NCI-H1694 (cell line): ENCODE measurements around the gene PTPRE.

Experiments used
- DNase-seq: peaks from one replicate; lab custom pipeline; 2025; lab: John Stamatoyannopoulos, UW

Gene PTPRE

GRCh38 chr10:127952918-127953317 lies 46.0 kb downstream of the PTPRE start:
- DNase-seq, result no peak

GRCh38 chr10:127953876-127954275 lies 47.0 kb downstream of the PTPRE start:
- DNase-seq, result no peak

DNA sequence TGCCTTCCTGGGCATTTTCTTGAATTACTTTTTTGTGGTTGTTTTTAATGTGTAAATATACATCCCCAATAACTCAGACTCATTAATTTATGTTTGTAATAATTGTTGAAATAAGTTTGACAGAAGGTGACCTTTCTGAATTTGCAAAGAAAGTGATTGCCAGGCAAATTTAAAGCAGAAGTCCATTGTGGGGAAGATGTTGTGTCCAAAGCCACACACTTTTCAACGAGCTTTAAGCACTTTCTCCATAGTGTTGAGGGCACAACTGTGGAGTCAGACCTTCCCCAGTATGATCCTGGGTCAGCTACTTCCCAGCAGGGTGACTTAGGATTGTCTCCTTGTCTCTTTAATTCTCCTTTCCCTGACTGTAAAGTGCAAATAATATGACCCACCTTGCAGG lies 52.5 kb downstream of the PTPRE start:
- no peak for DNase-seq

GRCh38 chr10:127961071-127961470 lies 54.2 kb downstream of the PTPRE start:
- DNase-seq, result no peak

GRCh38 chr10:127962205-127962604 lies 55.3 kb downstream of the PTPRE start:
- no peak for DNase-seq

- DNase-seq, result no peak
These were observed 56.2 kb downstream of the PTPRE start for GRCh38 chr10:127963136-127963535.

- no peak for DNase-seq
These were observed 57.7 kb downstream of the PTPRE start for GRCh38 chr10:127964621-127965020.

- DNase-seq, result no peak
These were observed 60.0 kb downstream of the PTPRE start for GRCh38 chr10:127966875-127967274.

- DNase-seq, result no peak
These were observed 61.1 kb downstream of the PTPRE start for GRCh38 chr10:127968027-127968441.

DNA sequence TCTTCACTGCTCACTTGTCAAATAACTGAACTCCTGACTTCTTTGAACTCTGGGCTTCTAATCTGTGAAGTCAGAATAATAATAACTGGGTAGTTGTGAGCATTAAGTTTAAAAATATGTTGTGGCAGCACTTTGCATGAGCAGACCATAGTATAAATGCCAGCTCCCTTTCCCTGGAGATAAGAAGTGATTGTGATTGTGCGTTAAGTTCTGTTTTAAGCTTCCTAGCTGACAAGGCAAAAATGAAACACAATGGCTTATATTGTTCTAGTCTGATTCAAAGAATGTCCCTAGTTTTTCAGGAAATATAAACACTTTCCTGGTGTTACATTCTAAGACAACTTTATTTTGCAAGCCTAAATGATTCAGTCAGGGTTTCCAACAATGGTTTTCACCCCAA lies 61.8 kb downstream of the PTPRE start:
- DNase-seq, result no peak

GRCh38 chr10:127971101-127971946 lies 64.4 kb downstream of the PTPRE start:
- no peak for DNase-seq

DNA sequence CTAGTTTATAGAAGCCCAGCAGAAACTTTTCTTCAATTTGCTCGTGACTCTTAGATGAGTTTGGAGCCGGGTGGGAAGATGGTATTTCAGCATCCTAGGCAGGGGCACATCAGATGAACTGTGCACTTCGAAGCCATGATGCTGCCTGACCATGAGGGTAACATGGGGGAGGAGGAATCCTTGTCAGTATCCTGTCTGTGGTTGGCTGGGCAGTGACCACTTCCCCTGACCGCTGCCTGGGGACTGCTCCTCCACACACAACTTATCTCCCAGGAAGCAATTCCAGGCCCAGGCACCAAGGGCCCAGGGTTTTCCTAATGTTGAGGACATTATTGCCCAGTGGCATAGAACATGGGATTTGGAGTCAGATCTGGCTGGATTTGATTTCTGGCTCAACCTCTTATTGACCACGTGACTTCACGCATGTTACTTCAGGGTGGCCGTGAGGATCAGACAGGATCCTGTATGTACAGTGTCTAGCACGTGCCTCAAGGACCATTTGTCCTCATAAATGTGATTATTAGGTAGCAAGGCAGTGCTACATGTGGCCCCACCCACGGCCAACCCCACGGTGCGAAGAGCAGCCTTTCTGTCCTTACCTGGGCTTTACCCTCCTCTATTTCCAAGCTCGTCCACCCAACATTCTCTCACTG lies 65.2 kb downstream of the PTPRE start:
- DNase-seq, result no peak

GRCh38 chr10:127972751-127973357 lies 66.0 kb downstream of the PTPRE start:
- DNase-seq, result no peak

DNA sequence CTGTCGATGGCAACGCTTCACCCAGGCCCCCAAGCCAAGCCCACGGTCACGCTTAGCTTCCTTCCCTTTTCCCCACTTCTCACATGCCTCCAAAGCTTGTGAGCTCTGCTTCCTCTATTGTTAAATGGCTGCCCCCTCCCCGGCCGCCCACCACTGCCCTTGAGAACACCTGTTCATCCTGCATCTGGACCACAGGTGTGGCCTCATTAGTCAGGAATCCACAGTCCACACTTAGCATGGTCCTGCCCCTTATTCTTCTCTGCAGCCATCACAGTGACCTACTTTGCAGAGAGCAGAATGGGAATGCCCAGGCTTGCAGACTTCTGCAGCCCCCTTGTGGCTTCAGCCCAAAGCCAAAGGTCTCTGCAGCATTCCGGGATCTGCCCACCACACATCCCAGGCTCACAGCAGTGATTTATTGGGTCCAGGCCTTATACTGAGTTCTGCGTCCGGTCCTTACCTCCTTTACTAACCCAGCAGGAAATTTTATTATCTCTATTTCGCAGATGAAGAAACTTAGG lies 66.9 kb downstream of the PTPRE start:
- no peak for DNase-seq

DNA sequence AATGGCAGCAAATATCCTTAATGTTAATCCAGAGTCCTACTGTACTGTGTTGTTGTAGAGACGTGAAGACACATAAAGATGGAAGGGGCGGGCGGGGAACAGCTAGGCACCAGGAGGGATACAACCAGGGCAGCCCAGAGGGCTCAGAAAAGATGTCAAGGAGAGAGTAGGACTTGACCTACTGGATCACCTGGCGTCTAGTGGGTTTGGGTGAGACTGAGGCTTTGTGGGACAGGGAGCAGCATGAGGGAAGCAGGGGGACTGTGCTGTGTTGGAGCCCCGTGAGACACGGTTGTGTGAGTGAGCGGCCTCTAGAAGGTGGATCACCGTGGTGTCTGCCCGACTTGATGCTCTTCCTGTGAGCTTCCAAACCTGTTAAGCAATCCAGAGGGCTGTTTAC lies 68.0 kb downstream of the PTPRE start:
- DNase-seq, result no peak

GRCh38 chr10:127976286-127976685 lies 69.4 kb downstream of the PTPRE start:
- no peak for DNase-seq

GRCh38 chr10:127976701-127977356 lies 69.9 kb downstream of the PTPRE start:
- DNase-seq, result no peak

DNA sequence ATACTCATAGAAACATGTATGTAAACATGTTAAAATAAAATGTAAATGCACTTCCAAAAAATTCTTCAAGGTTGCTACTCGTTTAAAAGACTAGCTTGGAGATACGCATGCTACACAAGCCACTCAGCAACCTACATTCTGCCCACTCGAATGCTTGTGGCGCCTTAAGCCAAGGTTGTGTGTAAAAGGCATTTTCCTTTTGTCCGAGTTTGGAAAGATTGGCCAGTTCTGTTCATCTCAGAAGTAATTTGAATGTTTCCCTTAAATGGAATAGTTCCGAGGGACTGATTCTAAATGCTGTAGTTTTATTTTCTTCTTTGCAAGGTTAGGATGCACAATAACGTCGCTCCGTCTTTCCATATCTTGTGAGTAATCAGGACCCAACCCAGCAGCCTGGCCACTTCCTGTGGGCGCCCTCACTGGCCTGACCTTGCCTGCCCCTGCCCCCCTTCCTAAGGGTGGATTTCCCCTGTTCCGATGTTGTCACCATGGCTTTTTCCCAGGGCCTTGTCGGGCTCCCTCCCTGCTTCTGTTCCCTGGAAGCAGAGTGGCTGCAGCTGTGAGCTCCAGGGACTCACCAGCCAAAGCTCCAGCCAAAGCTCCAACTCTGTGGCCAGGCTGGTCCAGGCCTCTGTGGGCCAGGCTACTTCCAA lies 70.6 kb downstream of the PTPRE start:
- DNase-seq, result no peak

- no peak for DNase-seq
These were observed 71.6 kb downstream of the PTPRE start for GRCh38 chr10:127978481-127978880.

GRCh38 chr10:127979045-127979444 lies 72.1 kb downstream of the PTPRE start:
- DNase-seq, result no peak

- no peak for DNase-seq
These were observed 72.7 kb downstream of the PTPRE start for GRCh38 chr10:127979566-127979965.

- no peak for DNase-seq
These were observed 74.0 kb downstream of the PTPRE start for GRCh38 chr10:127980898-127981297.
